Hippocampal formation (tissue), 2 donors: Measurements from ENCODE around the gene FKBP6.
A peak's percentile ranks its signal among the peaks of the same experiment; 100 is the strongest.
"Not testable (repeated sequence)": the region's sequence is repeated elsewhere in the genome, so short reads cannot be mapped to it uniquely, and the experiment has no call there.

Experiments used
- DNase-seq, 2 donors: peaks; one replicate each; lab custom pipeline; 2025; lab: John Stamatoyannopoulos, UW

Gene FKBP6

GRCh38 chr7:73327922-73328321 is at the start of gene FKBP6, which contains the start of gene TRIM50:
FKBP6 (plus strand) TSS chr7:73328161; CDS start chr7:73328429, 268 bp downstream.
TRIM50 (minus strand) TSS chr7:73328082; CDS start chr7:73324787, 3,295 bp downstream.
- not testable (repeated sequence) for DNase-seq

- not testable (repeated sequence) for DNase-seq
Measured at GRCh38 chr7:73297235-73297634, 30.7 kb upstream of the FKBP6 start.

- DNase-seq: not testable (repeated sequence)
Measured at GRCh38 chr7:73297706-73298105, 30.3 kb upstream of the FKBP6 start.

- DNase-seq: not testable (repeated sequence)
Measured at GRCh38 chr7:73299812-73300211, 28.1 kb upstream of the FKBP6 start.

- DNase-seq: not testable (repeated sequence)
Measured at GRCh38 chr7:73301108-73301507, 26.9 kb upstream of the FKBP6 start.

GRCh38 chr7:73302846-73303245 is 25.1 kb upstream of the FKBP6 start:
- not testable (repeated sequence) for DNase-seq

- DNase-seq: no peak
Measured at GRCh38 chr7:73303546-73303945, 24.4 kb upstream of the FKBP6 start.

GRCh38 chr7:73304071-73304470 is 23.9 kb upstream of the FKBP6 start:
- no peak for DNase-seq

- not testable (repeated sequence) for DNase-seq
Measured at GRCh38 chr7:73304612-73305387, 23.2 kb upstream of the FKBP6 start.

GRCh38 chr7:73307436-73307835 is 20.5 kb upstream of the FKBP6 start:
- no peak for DNase-seq

- no peak for DNase-seq
Measured at GRCh38 chr7:73308074-73308664, 19.8 kb upstream of the FKBP6 start.

- peak; percentile 12 to 70 for DNase-seq
Measured at GRCh38 chr7:73308665-73309214, 19.2 kb upstream of the FKBP6 start, which contains the start of gene NSUN5. NSUN5 (minus strand) TSS chr7:73308826; CDS start chr7:73308790, 36 bp downstream.

- DNase-seq: not testable (repeated sequence)
Measured at GRCh38 chr7:73311421-73311820, 16.5 kb upstream of the FKBP6 start.

- DNase-seq: no peak
Measured at GRCh38 chr7:73312831-73313520, 15.0 kb upstream of the FKBP6 start.

- no peak for DNase-seq
Measured at GRCh38 chr7:73313521-73313906, 14.4 kb upstream of the FKBP6 start.

- no peak for DNase-seq
Measured at GRCh38 chr7:73314271-73314670, 13.7 kb upstream of the FKBP6 start.

GRCh38 chr7:73316521-73316920 is 11.4 kb upstream of the FKBP6 start:
- DNase-seq: no peak

GRCh38 chr7:73318656-73319204 is 9.2 kb upstream of the FKBP6 start:
- DNase-seq: not testable (repeated sequence)

- DNase-seq: not testable (repeated sequence)
Measured at GRCh38 chr7:73319541-73319940, 8.4 kb upstream of the FKBP6 start.

GRCh38 chr7:73320009-73320408 is 8.0 kb upstream of the FKBP6 start:
- not testable (repeated sequence) for DNase-seq

GRCh38 chr7:73323434-73324080 is 4.4 kb upstream of the FKBP6 start:
- not testable (repeated sequence) for DNase-seq
